Activated naive CD8-positive, alpha-beta T cell (primary cell): ENCODE measurements around the gene ASCC1.
"Not testable (repeated sequence)": the region's sequence is repeated elsewhere in the genome, so short reads cannot be mapped to it uniquely, and the experiment has no call there.

Experiments used
- H3K27ac Mint-ChIP-seq: one replicate; pipeline ENCODE4 v1.8.0; 2021; ENCODE audit warnings: mixed read lengths
- H3K27me3 Mint-ChIP-seq: one replicate; pipeline ENCODE4 v1.8.0; 2021; ENCODE audit warnings: mixed read lengths
- H3K36me3 Mint-ChIP-seq: one replicate; pipeline ENCODE4 v1.8.0; 2021; ENCODE audit warnings: mixed read lengths
- H3K4me1 Mint-ChIP-seq: one replicate; pipeline ENCODE4 v1.8.0; 2021; ENCODE audit warnings: low read depth, mixed read lengths
- H3K4me3 Mint-ChIP-seq: one replicate; pipeline ENCODE4 v1.8.0; 2021; ENCODE audit warnings: mild to moderate bottlenecking, mixed read lengths
- H3K9me3 Mint-ChIP-seq: one replicate; pipeline ENCODE4 v1.8.0; 2021; ENCODE audit warnings: low read depth, mixed read lengths

The ASCC1 gene

GRCh38 chr10:72123616-72124015, 92.5 kb downstream of the ASCC1 start:
- Mint-ChIP-seq H3K9me3 (no peaks in the 10 kb centered on the region), H3K4me1 (peaks cover 43% of the 10 kb centered on the region), H3K27ac (no peak overlapping the region), H3K36me3 (peaks cover 15% of the 10 kb centered on the region), H3K4me3 (no peak overlapping the region), H3K27me3 (no peaks in the 10 kb centered on the region)

- Mint-ChIP-seq H3K4me1 (peaks cover 43% of the 10 kb centered on the region), H3K27me3 (no peaks in the 10 kb centered on the region), H3K36me3 (peaks cover 15% of the 10 kb centered on the region), H3K9me3 (no peaks in the 10 kb centered on the region), H3K4me3 (peak overlapping the region; percentile 20), H3K27ac (peak overlapping the region; percentile 82)
These were observed 93.9 kb downstream of the ASCC1 start for GRCh38 chr10:72122221-72122620.

- H3K4me3 Mint-ChIP-seq: no peak overlapping the region
- peak overlapping the region; percentile 82 for H3K27ac Mint-ChIP-seq
- H3K36me3 Mint-ChIP-seq: peaks cover 14% of the 10 kb centered on the region
These were observed 94.7 kb downstream of the ASCC1 start for GRCh38 chr10:72121389-72121788.

DNA sequence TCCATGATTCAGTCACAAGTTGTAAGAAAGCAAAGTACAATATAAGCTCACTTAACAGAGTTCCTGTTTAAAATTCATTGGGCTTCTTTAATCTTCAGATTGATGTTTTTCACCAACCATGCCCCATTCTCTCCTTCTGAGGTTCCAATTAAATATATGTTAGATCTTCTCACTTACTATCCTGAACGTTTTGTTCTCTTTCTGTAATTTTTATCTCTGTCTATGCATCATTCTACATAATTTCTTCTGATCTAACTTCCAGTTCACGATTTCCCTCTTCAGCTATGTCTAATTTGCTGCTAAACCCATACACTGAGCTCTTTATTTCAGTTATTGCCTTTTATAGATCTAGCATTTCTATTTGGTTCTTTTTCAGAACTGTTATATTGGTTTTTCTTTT, 99.7 kb downstream of the ASCC1 start:
- H3K27ac Mint-ChIP-seq: no peak overlapping the region
- H3K27me3 Mint-ChIP-seq: no peaks in the 10 kb centered on the region
- peaks cover 4% of the 10 kb centered on the region for H3K9me3 Mint-ChIP-seq
- peaks cover 32% of the 10 kb centered on the region for H3K4me1 Mint-ChIP-seq
- H3K36me3 Mint-ChIP-seq: peaks cover 28% of the 10 kb centered on the region
- no peak overlapping the region for H3K4me3 Mint-ChIP-seq

More at GRCh38 chr10:72121389-72121788, 94.7 kb downstream of the ASCC1 start:
- Mint-ChIP-seq H3K4me1 (peaks cover 41% of the 10 kb centered on the region), H3K9me3 (peaks cover 2% of the 10 kb centered on the region), H3K27me3 (no peaks in the 10 kb centered on the region)

GRCh38 chr10:72114706-72115450, 101.2 kb downstream of the ASCC1 start:
- peaks cover 4% of the 10 kb centered on the region for H3K9me3 Mint-ChIP-seq
- H3K27me3 Mint-ChIP-seq: no peaks in the 10 kb centered on the region
- H3K4me1 Mint-ChIP-seq: peaks cover 40% of the 10 kb centered on the region
- H3K4me3 Mint-ChIP-seq: no peak overlapping the region
- no peak overlapping the region for H3K27ac Mint-ChIP-seq
- H3K36me3 Mint-ChIP-seq: peaks cover 23% of the 10 kb centered on the region

DNA sequence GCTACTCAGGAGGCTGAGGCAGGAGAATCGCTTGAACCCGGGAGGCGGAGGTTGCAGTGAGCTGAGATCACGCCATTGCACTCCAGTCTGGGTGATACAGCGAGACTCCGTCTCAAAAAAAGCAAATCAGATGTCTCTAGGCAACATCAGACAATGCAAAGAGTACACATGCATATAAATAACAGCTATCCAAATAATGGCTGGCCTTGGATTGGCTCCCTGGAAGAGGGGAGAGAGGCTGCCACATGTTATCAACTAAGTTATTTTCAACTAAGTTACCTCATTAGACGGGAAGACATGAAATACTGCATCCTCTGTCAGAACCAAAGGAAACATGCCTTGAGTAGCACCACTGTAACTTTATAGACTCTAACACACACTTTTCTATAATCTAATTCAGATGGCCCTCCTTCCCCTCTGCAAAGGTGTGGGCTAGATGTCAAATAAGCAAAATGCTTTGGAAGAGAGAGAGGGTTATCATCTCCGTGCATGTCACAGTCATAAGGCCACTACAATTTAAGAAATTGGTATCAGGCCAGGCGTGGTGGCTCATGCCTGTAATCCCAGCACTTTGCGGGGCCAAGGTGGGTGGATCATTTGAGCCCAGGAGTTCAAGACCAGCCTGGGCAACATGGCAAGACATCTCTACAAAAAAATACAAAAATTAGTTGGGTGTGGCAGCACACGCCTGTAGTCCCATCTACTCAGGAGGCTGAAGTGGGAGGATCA, 105.2 kb downstream of the ASCC1 start:
- Mint-ChIP-seq H3K4me1 (peaks cover 77% of the 10 kb centered on the region), H3K4me3 (no peak overlapping the region), H3K27ac (peak overlapping the region; percentile 88), H3K9me3 (no peaks in the 10 kb centered on the region), H3K27me3 (no peaks in the 10 kb centered on the region), H3K36me3 (peaks cover 12% of the 10 kb centered on the region)

DNA sequence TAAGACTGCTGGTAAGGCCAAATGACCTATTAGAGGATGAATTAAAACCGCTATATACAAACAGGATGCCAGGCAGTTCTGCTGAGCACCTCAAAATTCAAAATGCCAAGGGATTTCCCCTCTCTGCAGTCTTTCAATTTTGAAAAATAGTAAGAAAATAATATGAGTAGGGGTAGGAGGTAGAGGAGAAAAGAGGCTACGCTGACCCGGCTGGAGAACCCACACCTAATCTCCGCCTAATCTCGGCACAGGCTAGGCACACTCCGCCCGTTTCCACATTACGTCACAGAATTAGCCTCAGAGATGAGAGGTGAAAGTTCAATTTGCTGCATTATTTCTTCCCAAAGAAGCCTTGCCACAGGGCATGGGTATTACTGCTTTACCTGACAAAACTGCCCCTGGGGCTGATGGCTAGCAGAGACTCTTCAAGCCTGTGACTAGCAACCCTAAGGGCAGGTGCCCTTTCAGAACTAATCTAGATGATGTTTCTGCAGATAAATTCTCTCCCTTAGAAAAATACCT, 106.4 kb downstream of the ASCC1 start:
- H3K4me1 Mint-ChIP-seq: peaks cover 78% of the 10 kb centered on the region
- no peaks in the 10 kb centered on the region for H3K27me3 Mint-ChIP-seq
- H3K27ac Mint-ChIP-seq: peak overlapping the region; percentile 88
- peaks cover 3% of the 10 kb centered on the region for H3K36me3 Mint-ChIP-seq
- no peaks in the 10 kb centered on the region for H3K9me3 Mint-ChIP-seq
- H3K4me3 Mint-ChIP-seq: peak overlapping the region; percentile 67

- H3K4me3 Mint-ChIP-seq: peak overlapping the region; percentile 67
- H3K27me3 Mint-ChIP-seq: no peaks in the 10 kb centered on the region
- peaks cover 3% of the 10 kb centered on the region for H3K36me3 Mint-ChIP-seq
- peaks cover 85% of the 10 kb centered on the region for H3K4me1 Mint-ChIP-seq
- H3K9me3 Mint-ChIP-seq: no peaks in the 10 kb centered on the region
- peak overlapping the region; percentile 88 for H3K27ac Mint-ChIP-seq
These were observed 107.0 kb downstream of the ASCC1 start for GRCh38 chr10:72108830-72109635.

DNA sequence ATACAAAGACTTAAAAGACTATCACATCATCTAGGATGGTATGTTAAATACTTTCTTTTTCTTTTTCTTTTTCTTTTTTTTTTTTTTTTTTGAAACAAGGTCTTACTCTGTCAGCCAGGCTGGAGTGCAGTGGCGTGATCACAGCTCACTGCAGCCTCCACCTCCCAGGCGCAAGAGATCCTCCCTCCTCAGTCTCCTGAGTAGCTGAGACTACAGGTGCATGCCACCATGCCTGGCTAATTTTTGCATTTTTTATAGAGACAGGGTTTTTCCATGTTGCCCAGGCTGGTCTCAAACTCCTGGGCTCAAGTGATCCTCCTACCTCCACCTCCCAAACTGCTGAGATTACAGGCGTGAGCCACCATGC, 108.1 kb downstream of the ASCC1 start:
- not testable (repeated sequence) for H3K36me3 Mint-ChIP-seq, H3K9me3 Mint-ChIP-seq, H3K27me3 Mint-ChIP-seq
- peak overlapping the region; percentile 88 for H3K27ac Mint-ChIP-seq
- H3K4me3 Mint-ChIP-seq: peak overlapping the region; percentile 80
- peaks cover 84% of the 10 kb centered on the region for H3K4me1 Mint-ChIP-seq

GRCh38 chr10:72107325-72108003, 108.6 kb downstream of the ASCC1 start:
- H3K36me3 Mint-ChIP-seq: peaks cover 8% of the 10 kb centered on the region
- H3K4me1 Mint-ChIP-seq: peaks cover 87% of the 10 kb centered on the region
- H3K9me3 Mint-ChIP-seq: no peaks in the 10 kb centered on the region
- peak overlapping the region; percentile 80 for H3K4me3 Mint-ChIP-seq
- H3K27me3 Mint-ChIP-seq: no peaks in the 10 kb centered on the region
- peak overlapping the region; percentile 88 for H3K27ac Mint-ChIP-seq

DNA sequence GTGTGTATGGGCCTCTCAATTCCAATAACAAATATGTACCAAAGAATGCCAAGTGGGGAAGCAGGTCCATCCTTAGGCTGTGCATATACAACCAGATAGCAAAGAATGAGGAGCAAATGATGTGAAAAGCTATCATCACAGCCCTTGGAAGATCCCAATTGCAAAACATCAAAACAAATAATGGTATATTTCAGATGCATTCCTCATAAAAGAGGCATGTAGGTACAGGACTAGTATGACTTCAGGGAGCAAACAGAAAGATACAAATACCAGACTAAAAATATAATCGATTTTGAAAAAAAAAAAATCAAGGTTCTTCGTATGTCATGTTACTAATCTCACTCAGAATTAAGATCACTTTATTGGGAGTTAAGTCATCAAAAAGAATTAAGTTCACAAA, 109.2 kb downstream of the ASCC1 start:
- Mint-ChIP-seq H3K4me1 (peaks cover 90% of the 10 kb centered on the region), H3K27ac (peak overlapping the region; percentile 88), H3K36me3 (peaks cover 10% of the 10 kb centered on the region), H3K27me3 (no peaks in the 10 kb centered on the region), H3K9me3 (peaks cover 5% of the 10 kb centered on the region), H3K4me3 (peak overlapping the region; percentile 80)

GRCh38 chr10:72106154-72106849, 109.8 kb downstream of the ASCC1 start:
- peak overlapping the region; percentile 80 for H3K4me3 Mint-ChIP-seq
- peaks cover 16% of the 10 kb centered on the region for H3K36me3 Mint-ChIP-seq
- H3K27me3 Mint-ChIP-seq: no peaks in the 10 kb centered on the region
- H3K27ac Mint-ChIP-seq: peak overlapping the region; percentile 88
- H3K4me1 Mint-ChIP-seq: peaks cover 95% of the 10 kb centered on the region
- peaks cover 5% of the 10 kb centered on the region for H3K9me3 Mint-ChIP-seq

DNA sequence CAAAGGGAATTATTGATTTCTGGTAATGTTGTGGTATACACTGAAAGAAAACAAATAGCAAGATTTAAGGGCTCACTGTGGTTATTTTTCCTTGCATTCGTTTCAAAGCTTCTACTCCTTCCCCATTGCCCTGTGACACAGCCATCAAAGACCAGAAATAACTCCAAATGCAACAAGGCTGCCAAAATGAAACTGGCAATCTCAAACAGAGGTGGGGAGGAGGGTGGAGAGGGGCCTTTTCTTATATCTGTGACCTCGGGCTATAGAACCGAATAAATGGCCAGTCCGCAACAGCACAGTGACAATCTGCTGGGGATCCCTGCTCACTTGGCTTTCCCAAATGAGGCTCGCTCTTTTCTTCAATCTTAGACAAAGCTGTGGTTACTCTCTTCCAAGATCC, 110.4 kb downstream of the ASCC1 start:
- Mint-ChIP-seq H3K4me1 (peaks cover 94% of the 10 kb centered on the region), H3K27ac (peak overlapping the region; percentile 88), H3K4me3 (peak overlapping the region; percentile 27), H3K36me3 (peaks cover 20% of the 10 kb centered on the region), H3K9me3 (peaks cover 5% of the 10 kb centered on the region), H3K27me3 (no peaks in the 10 kb centered on the region)

DNA sequence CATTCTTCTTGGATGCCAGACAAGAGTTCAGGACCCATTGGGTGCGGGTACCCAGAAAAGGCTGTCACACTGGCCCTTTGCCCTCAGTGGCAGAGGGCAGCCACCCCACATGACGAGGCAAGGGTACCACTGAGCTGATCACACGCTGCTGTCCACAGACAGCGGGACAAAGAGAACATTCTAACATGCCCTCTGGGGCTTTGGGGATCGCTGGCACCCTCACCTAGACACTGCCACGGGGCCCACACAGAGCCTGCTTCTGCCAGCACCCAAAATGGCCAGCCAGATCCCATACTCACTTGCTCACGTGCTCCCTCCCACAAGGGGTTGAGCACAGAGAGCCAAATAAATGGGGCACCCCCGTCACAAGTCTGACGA, 111.0 kb downstream of the ASCC1 start:
- peaks cover 22% of the 10 kb centered on the region for H3K36me3 Mint-ChIP-seq
- peaks cover 91% of the 10 kb centered on the region for H3K4me1 Mint-ChIP-seq
- H3K27me3 Mint-ChIP-seq: no peaks in the 10 kb centered on the region
- H3K9me3 Mint-ChIP-seq: peaks cover 5% of the 10 kb centered on the region
- H3K4me3 Mint-ChIP-seq: no peak overlapping the region
- H3K27ac Mint-ChIP-seq: peak overlapping the region; percentile 88
